Right lung (tissue), 5 donors: ENCODE results near the gene KRTAP9-7. TPM values are rescaled to one million over a fixed set of nuclear protein-coding genes. Genes with fewer than 3 reads are reported as not detected.

ENCODE experiments used
- DNase-seq, 2 donors: peaks; one replicate each; pipeline ENCODE4 v3.0.0-alpha.2; 2013
- polyA plus RNA-seq, 5 donors: library from polyadenylated mRNA; unstranded; fragments of 120-200 nt; gene quantifications; one replicate each; pipeline versions ENCODE4 v1.2.1 to v1.2.3, GENCODE V29; 2013; ENCODE audit warnings: inconsistent platforms in 1 of 5, low replicate concordance in 1 of 5; ENCODE audit not compliant: insufficient read length in 5 of 5, insufficient read depth in 1 of 5

KRTAP9-7 gene
- polyA plus RNA-seq, 5 donors, result not detected

- DNase-seq, result peak; percentile 11 to 22
Measured at GRCh38 chr17:41322094-41322902, 46.8 kb downstream of the KRTAP9-7 start.

DNA sequence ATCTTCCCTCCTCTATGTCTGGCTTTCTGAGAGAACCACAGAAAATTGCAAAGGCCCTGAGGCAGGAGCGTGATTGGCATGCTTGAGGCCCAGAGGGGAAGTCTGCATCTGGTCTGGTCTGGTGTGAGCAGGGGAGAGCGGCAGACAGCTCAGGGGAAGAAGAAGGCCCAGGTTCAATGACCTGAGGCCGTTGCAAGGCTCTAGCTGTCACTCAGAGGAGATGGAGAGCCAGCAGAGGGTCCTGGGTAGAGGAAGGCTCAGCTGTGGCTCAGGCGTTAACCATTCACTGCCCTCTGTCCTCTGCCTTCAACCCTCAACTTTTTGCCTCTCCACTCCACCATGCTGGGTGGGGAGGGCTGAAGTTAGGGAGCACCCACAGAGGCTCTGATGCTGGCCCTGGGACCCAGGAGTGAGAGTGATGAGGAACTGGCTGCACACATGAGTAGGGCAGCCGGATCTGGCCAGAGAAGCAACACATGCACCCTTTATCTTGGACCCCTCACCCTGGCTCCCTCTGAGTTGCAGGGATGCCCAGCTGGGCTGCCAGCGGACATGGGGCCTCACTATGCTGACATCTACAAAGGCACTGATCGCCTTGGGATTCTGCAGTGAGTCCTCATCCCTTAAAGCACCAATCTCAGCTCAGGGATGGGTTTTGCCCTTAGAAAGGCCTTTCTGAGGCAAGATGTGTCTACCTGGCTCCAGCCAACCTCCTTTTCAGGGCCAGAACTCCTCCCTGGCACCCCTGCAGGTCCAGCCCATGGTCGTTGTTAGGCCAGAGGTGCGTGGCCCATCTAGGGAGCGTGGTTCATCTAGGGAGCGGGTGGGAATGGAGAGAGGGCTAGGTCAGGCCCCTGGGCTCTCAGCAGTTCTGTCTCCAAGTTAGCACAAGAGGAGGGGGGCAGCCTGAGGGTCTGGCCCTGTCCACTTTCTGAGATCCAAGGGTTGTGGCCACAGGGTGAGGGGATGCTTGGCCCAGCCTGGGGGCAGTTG lies 47.7 kb downstream of the KRTAP9-7 start:
- no peak for DNase-seq

- DNase-seq, result no peak
Measured at GRCh38 chr17:41324180-41325075, 48.9 kb downstream of the KRTAP9-7 start.

- DNase-seq, result no peak
Measured at GRCh38 chr17:41325126-41325525, 49.6 kb downstream of the KRTAP9-7 start.

- DNase-seq, result no peak
Measured at GRCh38 chr17:41325611-41326010, 50.1 kb downstream of the KRTAP9-7 start.

Other genes starting within 250 kb of the KRTAP9-7 start
- gene KRTAP1-5, start 248.5 kb upstream of the KRTAP9-7 start, polyA plus RNA-seq, result not detected
- not detected for gene KRTAP1-4, start 245.5 kb upstream of the KRTAP9-7 start, polyA plus RNA-seq
- not detected for gene KRTAP1-3, start 240.8 kb upstream of the KRTAP9-7 start, polyA plus RNA-seq
- not detected for gene KRTAP1-1, start 234.2 kb upstream of the KRTAP9-7 start, polyA plus RNA-seq
- not detected for gene KRTAP2-1, start 228.4 kb upstream of the KRTAP9-7 start, polyA plus RNA-seq
- not detected for gene KRTAP2-2, start 220.5 kb upstream of the KRTAP9-7 start, polyA plus RNA-seq
- gene KRTAP2-3, start 215.6 kb upstream of the KRTAP9-7 start, polyA plus RNA-seq, result not detected
- not detected for gene KRTAP2-4, start 209.8 kb upstream of the KRTAP9-7 start, polyA plus RNA-seq
- gene KRTAP4-7, start 191.5 kb upstream of the KRTAP9-7 start, polyA plus RNA-seq, result not detected
- not detected for gene KRTAP4-8, start 177.6 kb upstream of the KRTAP9-7 start, polyA plus RNA-seq
- not detected for gene KRTAP4-16, start 173.5 kb upstream of the KRTAP9-7 start, polyA plus RNA-seq
- gene KRTAP4-9, start 170.3 kb upstream of the KRTAP9-7 start, polyA plus RNA-seq, result not detected
- under 1 TPM in 1 of 5 donors, not detected in 4; 0.13 TPM for gene KRTAP4-11, start 157.3 kb upstream of the KRTAP9-7 start, polyA plus RNA-seq
- not detected for gene KRTAP4-12, start 151.5 kb upstream of the KRTAP9-7 start, polyA plus RNA-seq
- gene KRTAP4-6, start 135.2 kb upstream of the KRTAP9-7 start, polyA plus RNA-seq, result not detected
- gene KRTAP4-5, start 125.9 kb upstream of the KRTAP9-7 start, polyA plus RNA-seq, result not detected
- not detected for gene KRTAP4-4, start 115.0 kb upstream of the KRTAP9-7 start, polyA plus RNA-seq
- not detected for gene KRTAP4-3, start 107.5 kb upstream of the KRTAP9-7 start, polyA plus RNA-seq
- not detected for gene KRTAP4-2, start 97.5 kb upstream of the KRTAP9-7 start, polyA plus RNA-seq
- gene KRTAP4-1, start 90.8 kb upstream of the KRTAP9-7 start, polyA plus RNA-seq, result not detected
- not detected for gene KRTAP9-1, start 85.8 kb upstream of the KRTAP9-7 start, polyA plus RNA-seq
- gene KRTAP9-2, start 49.0 kb upstream of the KRTAP9-7 start, polyA plus RNA-seq, result not detected
- gene KRTAP9-3, start 43.2 kb upstream of the KRTAP9-7 start, polyA plus RNA-seq, result not detected
- gene KRTAP9-8, start 37.7 kb upstream of the KRTAP9-7 start, polyA plus RNA-seq, result not detected
- not detected for gene KRTAP9-4, start 26.0 kb upstream of the KRTAP9-7 start, polyA plus RNA-seq
- gene KRTAP9-9, start 20.3 kb upstream of the KRTAP9-7 start, polyA plus RNA-seq, result not detected
- gene KRTAP9-6, start 10.3 kb upstream of the KRTAP9-7 start, polyA plus RNA-seq, result under 1 TPM; 0.13 to 0.25 (median 0.18) TPM
- gene KRTAP29-1, start 27.2 kb downstream of the KRTAP9-7 start, polyA plus RNA-seq, result not detected
- gene KRTAP16-1, start 33.6 kb downstream of the KRTAP9-7 start, polyA plus RNA-seq, result not detected
- gene KRTAP17-1, start 40.0 kb downstream of the KRTAP9-7 start, polyA plus RNA-seq, result not detected
- not detected for gene KRT33A, start 75.1 kb downstream of the KRTAP9-7 start, polyA plus RNA-seq
- not detected for gene KRT33B, start 94.1 kb downstream of the KRTAP9-7 start, polyA plus RNA-seq
- gene KRT34, start 106.6 kb downstream of the KRTAP9-7 start, polyA plus RNA-seq, result not detected
- under 1 TPM in 1 of 5 donors, not detected in 4; 0.32 TPM for gene KRT31, start 121.9 kb downstream of the KRTAP9-7 start, polyA plus RNA-seq
- gene KRT37, start 148.9 kb downstream of the KRTAP9-7 start, polyA plus RNA-seq, result not detected
- gene KRT38, start 165.3 kb downstream of the KRTAP9-7 start, polyA plus RNA-seq, result not detected
- gene KRT32, start 191.7 kb downstream of the KRTAP9-7 start, polyA plus RNA-seq, result not detected
- not detected for gene KRT35, start 205.5 kb downstream of the KRTAP9-7 start, polyA plus RNA-seq
- not detected for gene KRT36, start 214.2 kb downstream of the KRTAP9-7 start, polyA plus RNA-seq
- gene KRT13, start 229.9 kb downstream of the KRTAP9-7 start, polyA plus RNA-seq, result under 1 TPM; 0.19 to 0.58 (median 0.38) TPM
- 1 to 10 TPM; 1.0 to 2.8 (median 2.3) TPM for gene KRT15, start 243.2 kb downstream of the KRTAP9-7 start, polyA plus RNA-seq